Stimulated activated CD8-positive, alpha-beta memory T cell treated with anti-CD3 and anti-CD28 coated beads, Interleukin-15, amount 100 ng/mL, for 4 hours (primary cell): Measurements from ENCODE around the gene PTPRCAP.

Experiments used
- DNase-seq, 2 donors: peaks; one replicate each; pipeline ENCODE4 v3.0.0-alpha.2; 2020; ENCODE audit warnings: low read depth in 2 of 2

The PTPRCAP gene

DNA sequence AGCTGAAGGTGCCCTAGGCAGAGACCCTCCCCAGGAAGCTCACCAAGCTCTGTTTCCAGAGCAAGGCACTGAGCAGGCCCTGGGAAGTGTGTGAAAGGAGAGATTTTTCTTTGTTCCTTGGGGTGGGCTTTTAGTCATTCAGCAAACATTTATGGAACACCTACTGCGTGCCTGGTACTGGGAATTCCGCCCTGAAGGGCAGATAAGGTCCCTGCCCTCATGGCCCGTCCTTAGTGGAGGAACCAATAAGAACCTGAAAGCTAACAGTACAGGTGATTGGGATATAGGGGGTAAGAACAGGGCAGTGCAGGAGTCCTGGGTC is 27.7 kb upstream of the PTPRCAP start:
- no peak for DNase-seq

DNA sequence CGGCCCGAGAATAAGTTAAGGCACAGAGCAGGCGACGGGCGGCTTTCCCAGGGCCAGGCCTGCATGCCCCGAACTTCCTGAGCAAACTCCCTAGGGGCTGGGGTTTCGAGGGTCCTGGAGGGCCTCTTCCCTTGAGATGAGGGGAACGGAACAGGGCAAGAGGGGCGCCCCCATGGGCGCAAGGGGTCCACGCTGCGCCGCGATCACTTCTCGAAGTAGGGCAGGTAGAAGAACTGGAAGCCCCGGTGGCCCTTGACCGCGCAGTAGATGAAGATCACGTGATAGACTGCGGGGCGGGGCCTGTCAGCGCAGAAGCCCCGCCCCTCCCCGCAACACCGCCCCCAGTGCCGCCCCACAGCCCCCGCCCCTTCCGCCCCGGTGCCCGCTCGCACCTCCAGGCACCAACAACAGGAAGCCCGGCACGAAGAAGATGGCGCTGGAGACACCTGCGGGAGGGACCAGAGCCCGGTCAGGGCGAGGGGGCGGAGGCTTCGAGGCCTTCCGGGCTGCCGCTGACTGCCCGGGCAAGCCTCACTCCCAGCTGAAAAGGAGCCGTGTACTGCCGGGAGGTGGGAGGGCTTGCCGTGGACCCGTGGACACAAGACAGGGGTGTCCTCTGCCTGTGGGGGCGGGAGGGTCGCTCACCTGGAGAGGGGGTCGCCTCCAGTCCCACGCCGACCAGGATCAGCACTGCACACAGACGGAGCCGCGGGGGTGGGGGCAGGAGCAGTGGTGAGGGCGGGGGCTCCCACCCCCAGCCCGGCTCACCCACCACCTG is 27.1 kb upstream of the PTPRCAP start:
- peak; percentile 76 to 78 for DNase-seq

DNA sequence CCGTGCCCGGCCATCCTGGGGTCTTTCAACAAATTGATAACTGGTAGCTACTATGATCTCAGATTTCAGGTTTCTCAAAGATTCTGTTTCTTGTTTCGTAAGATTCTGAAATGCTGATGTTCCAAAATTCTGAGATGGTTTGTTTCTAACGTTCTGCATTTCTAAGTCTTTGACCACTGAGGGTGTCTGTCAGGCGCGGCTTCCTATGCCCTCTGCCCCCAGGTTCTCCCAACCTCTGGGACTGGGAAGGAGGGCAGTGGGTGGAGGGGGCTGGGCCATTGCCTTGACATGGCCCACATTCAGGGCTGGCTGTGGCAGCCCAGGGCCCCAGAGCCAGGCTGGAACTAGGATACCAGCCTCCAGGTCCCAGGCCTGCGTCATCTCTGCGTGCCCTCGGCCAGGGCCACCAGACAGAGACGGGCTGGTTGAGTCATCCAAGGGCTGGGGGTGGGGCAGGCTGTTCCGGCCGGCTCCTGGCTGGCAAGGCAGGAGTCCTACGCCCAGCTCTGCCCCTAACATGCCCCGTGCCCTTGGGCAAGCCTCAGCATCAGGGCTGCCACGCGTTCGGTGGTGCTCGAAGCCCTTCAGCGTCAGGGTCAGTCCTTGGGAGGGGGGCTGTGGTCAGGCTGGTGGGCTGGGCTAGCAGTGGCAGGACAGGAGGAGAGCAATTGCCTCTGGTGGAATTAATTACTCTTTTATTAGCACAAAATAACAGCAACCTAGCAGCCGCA is 26.4 kb upstream of the PTPRCAP start:
- no peak for DNase-seq

DNA sequence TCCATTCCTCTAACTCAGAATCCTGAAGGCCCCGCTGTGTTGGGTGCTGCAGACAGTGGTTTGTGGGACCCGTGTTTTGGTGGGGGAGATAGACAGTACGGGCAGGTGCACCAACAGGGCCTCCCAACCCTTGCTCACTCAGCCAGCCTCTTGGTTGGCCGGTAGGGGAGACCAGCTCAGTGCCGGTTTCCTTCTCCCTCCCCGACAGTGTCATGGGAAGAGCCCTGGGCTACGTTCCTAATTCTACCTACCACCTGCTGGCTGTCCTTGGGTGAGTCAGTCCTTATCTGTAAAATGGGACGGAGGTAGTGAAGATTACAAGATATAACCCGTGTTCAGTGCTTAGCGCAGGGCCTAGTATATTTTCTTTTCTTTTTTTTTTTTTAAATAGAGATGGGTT is 25.7 kb upstream of the PTPRCAP start:
- DNase-seq: no peak

DNA sequence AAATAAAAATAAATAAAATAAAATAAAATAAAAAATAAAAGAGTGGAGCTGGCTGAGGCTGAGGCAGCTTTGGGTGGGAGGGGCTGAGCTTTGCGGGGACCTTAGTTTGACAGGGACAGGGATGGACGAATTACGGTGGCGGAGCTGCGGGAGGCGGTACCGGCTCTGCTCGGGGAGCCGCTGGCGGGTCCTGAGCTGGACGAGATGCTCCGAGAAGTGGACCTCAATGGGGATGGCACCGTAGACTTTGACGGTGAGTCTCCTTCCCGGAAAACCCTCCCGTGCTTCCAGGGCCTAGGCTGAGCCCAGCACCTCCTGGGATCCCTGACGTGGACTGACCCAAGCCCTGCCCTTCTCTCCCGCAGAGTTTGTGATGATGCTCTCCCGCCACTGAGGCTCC is 20.8 kb upstream of the PTPRCAP start:
- DNase-seq: no peak

DNA sequence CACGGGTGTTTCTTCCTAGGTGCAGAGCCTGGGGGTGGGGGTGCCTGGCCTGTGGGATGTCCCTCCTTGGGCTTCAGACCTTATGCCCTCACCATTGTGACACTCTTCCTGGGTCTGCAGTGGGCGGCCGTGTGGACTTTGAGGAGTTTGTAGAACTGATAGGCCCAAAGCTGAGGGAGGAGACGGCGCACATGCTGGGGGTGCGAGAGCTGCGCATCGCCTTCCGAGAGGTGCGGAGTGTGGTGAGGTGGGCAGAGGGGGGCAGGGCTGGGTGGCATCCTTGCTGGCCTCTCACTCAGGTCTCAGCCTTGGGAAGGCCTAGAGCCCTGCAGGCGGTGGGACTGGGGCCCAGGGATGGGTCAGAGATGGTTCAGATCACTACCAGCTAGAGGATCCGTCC is 20.0 kb upstream of the PTPRCAP start:
- no peak for DNase-seq

DNA sequence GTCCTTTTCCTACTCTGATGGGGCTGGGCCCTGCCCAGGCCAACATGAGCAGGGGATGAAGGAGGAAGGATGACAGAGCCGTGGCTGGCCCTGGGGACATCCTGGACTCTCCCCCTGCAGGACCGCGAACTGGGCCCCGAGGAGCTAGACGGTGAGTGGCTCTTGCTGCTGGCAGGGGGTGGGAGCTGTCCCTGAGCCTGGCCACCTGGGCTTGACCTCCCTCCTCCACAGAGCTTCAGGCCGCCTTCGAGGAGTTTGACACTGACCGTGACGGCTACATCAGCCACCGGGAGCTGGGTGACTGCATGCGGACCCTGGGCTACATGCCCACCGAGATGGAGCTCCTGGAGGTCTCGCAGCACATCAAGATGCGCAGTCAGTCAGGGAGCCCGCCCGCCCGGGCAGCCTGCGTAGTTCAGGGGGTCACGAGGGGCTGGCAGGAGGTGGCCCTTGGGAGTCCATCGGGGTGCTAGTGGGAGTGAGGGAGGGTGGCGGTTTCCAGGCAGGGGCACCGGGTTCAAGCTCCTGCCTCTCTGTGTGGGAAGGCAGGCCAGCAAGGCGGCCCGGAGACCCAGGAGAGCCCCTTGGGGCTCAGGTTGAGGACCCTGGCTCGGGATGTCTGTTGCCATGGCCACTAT is 18.7 kb upstream of the PTPRCAP start:
- no peak for DNase-seq

DNA sequence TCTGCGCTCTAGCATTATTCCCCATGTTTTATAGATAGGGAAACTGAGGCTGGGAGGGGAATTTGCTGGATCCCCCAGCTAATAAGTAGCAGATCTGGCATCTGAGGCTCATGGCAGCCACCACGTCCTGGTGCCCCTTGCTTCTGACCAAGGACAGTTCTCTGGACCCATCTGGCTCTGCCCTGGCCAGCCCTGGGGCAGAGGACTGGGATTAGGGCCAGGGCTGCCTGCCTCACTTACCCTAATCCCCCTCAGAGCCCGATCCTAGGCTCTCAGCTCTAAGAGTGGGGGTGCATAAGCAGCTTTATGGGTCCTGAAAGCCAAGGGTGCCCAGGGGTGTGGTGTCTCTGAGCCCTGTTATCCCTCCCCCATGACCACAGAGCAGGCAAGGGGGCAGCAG is 17.6 kb upstream of the PTPRCAP start, which contains the start of gene CABP4:
Gene CABP4 (plus strand): TSS at position 301 of the 400 bp plus-strand sequence. CDS start 70 bp downstream, at position 371.
- no peak for DNase-seq

DNA sequence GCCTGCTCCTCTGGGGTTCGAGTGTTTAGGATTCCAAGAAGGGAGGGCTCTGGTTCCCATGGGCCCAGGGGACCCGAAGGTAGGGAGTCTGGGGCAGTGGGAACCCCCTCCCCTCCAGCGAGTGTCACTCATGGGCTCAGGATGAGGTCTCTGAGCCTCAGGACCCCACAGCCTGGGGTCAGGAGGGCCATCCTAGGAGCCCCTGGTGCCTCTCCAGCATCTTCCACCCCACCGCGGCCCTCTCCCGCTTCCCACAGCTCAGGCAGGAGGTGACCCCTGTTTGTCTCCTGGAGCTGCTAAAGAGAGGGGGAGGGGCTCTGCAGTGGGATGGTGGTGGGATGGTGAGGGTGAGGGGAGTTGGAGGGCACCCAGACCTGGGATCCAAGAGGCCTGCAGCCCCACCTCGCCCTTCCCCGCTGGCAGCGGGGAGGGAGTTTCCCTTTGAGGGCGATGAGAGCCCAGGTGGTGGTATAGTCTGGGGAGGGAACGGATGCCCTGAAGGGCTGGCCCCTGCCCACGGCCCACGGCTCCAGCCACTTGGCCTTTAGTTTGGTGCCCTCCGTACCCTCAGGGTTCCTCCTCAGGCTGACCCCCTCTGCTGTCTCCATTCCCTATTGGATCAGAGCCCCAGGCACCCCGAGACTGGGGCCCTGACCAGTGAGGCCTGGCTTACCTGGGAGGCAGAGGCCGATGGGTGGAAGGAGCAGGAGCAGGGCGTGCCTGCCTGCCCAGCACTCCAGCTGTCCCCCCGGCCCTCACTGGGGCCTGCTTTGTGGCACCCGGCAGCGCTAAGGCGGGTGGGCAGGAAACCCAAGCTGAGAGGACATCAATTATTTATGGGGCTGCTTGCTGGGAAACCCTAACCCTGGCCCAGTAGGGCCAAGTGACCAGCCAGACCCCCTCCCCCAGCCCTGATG is 16.6 kb upstream of the PTPRCAP start:
- no peak for DNase-seq

DNA sequence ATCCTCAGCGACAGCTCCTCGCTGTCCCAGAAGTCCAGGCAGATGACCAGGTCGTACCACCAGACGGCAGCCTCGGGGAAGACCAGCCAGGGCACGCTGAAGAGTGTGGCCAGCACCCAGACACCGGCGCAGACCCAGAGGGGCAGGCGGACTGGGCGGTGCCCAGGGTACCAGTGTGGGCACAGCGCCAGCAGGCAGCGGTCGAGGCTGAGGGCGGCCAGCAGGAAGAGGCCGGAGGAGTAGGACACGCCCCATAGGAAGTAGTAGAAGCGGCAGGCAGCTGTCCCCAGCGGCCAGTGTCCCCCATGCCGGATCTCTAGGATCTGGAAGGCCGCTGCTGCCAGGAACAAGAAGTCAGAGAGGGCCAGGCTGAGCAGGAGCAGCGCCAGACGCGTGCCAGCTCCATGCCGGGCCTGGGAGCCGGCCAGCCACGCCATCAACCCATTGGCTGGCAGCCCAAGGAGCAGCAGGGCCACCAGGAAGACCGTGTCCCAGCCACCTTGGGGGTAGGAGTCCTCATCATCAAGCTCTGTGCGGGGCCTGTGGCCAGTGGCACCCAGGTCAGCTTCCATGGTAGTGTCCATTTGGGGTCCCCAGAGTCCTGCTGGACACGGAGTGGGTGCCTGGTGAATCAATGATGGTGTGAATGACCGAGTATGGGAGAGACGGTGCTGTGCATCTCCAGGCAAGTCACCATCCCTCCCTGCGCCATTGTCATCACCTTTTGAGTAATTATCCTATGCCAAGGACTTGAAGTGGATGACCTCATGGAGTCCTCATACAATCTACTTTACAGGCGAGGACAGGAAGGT is 14.9 kb upstream of the PTPRCAP start, which contains the start of gene GPR152:
Gene GPR152 (minus strand): TSS at position 589 of the 812 bp plus-strand sequence. CDS start 5 bp downstream, at position 584.
- no peak for DNase-seq

DNA sequence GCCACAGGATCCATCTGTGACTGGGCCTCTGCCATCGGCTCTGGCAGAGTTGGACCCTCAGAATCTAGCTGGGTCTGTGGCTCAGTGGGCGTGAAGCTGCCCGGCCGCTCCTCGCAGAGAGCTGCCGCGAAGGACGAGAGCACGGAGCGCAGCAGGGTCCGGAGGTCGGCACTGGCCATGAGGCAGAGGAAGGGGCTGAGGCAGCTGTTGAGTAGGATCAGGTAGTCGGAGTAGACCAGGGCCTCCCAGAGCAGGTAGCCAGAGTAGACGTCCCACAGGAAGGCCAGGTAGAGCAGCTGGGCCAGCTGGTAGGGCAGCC is 14.1 kb upstream of the PTPRCAP start:
- no peak for DNase-seq

DNA sequence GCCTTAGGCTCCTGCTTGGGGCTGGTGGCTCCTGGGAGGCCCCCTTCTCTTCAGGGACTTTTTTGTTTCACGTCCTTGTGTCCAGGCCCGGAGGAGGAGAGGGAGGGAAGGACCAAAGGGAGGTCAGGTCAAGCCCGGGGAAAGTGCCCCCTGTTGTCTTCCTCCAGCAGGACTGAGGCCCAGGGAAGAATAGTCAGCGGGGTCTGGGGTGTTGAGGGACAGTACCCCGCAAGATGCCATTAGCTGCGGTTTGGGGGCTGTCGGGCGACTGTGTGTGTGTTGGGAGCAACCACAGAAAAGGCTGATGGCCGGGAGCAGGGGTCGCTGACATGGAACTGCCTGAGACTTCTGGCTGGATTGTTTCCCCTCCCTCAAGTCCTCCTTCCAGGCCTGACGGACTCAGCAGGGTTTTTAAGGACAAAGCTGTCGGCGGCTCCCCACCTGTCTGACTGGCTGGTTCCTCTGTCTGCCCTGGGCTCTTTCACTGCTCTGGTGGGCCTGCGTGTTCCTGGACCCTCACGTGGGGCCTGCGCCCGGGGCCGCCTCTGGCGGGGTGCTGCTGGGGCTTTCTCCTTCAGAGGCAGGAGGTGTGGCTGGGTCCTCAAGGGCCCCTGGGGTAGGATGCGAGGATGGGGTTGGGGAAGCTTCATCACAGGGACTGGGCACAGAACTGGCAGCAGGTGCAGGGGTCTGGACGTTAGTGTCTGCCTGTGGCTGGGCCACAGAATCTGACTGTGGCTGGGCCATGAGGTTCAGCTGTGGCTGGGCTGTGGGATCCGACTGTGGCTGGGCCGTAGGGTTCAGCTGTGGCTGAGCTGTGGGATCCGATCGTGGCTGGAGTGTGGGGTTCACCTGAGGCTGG is 13.5 kb upstream of the PTPRCAP start:
- no peak for DNase-seq

DNA sequence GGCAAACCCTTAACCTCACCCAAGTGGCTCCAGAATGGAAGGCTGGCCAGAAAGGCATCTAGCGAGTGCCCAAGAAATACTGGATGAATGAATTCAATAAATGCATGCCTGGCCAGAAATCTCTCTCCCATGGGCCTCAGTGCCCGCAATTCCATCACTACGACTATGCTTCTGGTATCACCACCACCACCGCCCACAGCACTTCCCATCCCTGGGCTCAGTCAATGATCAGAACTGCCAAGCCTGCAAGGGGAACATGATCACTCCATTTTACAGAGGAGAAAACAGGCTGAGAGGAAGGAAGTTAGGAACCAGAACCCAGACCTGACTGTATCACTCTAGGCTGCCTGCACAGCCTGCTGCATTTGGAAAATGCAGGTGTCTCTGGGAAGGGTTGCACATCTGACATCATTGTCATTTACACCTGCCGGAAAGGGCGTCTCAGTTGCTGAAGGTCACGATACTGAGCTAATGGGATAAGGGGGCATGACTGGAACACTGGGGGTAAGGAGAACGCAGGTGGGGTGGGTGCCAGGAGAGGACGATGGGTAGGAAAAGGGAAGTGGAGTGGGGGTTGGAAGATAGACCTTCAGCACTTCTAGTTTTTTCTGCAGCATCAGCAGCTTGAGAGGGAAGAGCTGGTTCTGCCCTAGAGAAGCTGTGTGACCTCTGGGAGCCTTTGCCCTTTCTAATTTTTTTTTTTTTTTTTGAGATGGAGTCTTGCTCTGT is 11.8 kb upstream of the PTPRCAP start:
- no peak for DNase-seq

DNA sequence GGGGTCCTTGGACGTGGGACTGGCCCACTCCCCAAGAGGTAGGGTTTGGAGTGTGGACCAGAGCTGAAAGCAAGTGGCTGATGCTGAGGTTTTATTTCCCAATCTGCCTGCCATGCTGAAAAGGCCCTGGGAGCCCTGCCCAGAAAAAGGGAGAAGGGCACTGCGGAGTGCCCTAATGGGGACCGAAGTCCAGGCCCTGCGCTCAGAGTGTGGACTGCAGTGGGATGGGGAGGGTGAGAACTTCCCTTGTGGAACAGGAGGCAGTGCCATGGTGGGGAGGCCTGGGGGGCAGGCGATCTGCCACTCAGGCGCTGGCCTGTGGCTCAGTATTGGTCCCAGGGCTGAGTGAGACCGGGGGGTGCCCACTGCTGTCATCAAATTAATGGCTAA is 10.7 kb upstream of the PTPRCAP start:
- DNase-seq: no peak

DNA sequence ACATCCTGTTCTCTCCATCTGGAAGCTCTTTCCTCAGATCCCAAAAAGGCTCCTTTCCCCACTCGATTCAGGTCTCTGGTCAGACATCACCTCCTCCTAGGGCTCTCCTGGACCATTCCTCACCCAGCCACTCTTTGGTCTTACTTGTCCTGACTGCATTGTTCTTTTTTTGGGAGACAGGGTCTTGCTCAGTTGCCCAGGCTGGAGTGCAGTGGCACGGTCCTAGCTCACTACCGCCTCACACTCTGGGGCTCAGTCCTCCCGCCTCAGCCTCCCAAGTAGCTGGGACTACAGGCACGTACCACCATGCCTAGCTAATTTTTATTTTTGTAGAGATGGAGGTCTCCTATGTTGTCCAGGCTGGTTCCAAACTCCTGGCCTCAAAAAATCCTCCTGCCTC is 8.0 kb upstream of the PTPRCAP start:
- DNase-seq: no peak

DNA sequence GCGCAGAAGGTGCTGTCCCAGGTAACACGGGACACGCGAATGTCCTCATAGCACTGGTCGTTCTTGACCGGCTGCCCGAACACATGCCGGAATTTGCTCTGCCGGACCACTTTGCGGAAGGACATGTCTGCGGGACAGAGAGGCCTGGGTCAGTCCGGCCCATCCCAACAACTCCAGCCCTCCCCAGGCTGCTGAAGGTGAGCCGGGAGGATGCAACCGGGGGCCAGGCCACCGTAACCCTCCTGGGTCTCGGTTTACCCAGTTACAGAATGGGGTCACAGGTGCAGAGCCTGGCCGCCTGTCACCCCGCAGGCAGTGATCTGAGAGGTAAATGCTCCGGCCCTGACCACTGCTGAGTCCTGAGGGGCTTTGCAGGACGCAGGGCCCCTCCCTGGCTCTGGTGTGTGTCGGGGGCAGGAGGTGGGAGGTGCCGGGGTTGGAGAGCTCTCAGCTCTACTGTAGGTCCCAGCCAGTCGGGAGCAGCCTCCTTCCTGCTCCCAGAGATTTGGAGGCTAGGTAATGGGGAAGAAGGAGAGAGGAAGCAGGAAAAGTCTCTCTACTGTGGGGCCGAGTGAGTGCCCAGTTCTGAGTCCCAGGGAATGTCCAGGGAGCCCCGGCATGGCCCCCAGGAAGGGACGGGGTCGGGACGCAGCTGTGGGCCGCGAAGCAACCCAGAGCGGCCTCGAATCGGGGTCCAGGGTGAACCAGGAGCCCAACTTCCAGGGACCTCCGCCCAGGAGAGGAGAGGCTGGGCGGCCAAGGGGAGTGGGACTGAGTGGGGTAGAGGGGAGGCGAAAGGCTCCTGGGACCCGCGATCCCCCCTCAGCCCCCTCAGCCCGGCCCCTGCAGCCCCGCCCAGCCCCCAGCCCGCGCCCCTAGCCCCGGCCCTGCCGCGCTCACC is 5.3 kb upstream of the PTPRCAP start:
- DNase-seq: no peak

DNA sequence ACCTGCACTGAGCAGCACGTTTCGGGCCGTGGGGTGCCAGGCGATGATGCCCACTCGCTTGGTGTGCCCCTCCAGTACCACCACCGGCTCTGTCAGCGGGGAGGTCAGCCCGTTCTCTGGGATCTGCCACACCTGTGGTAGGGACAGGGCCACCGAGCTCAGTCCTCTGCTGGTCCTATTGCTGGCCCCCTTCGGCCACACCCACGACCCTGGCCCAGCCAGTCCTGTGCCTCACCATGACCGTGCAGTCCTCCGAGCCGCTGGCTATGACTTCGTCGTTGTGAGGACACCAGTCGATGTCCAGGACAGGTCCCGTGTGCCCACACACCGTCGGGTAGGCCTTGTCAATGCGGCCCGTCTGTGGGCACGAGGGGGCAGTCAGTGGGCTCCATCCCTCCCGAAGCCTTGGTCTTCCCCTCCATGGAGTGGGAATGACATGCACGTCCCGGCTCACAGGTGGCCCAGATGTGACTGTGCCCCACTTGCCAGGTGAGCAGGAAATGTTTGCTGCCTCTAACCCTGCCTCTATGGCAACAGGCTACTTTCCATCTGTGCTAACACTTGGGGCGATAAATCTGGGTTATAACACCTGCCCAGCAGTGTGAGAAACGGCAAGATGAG is 4.4 kb upstream of the PTPRCAP start:
- no peak for DNase-seq

DNA sequence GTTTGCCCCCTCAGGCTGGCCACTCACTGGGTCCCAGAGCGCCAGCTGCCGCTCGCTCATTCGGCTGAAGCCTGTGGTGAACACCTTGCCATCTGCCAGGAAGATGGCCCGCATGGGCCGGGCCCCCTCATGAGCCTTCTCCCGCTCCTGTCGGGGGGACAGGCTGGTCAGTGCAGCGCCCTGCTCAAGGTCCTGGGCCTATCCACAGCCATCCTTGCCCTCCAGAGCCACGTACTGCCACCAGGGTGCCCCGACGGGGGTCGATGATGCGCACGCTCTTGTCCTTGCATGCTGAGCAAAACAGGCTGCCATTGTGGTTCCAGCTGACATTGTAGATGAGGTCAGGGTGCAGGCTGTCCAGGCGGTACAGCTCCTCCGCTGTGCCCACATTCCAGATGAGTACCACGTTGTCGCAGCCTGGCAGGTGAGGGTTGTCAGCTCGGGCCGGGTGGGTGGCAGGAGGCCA is 3.6 kb upstream of the PTPRCAP start:
- no peak for DNase-seq
